SK-N-SH (cell line): Measurements from ENCODE around the gene CTNS.

Experiments
- FOSL2 ChIP-seq: IDR thresholded peaks from 2 replicates; pipeline ENCODE4 v1.4.0; 2012; ENCODE audit warnings: low read depth, mild to moderate bottlenecking, moderate library complexity, borderline replicate concordance
- NFIC ChIP-seq: IDR thresholded peaks from 2 replicates; pipeline ENCODE4 v1.4.0; 2012; ENCODE audit warnings: borderline replicate concordance
- POLR2AphosphoS5 ChIP-seq: IDR thresholded peaks from 2 replicates; pipeline ENCODE4 v1.6.1; 2012; ENCODE audit warnings: low read depth, low read length
- TAF1 ChIP-seq: IDR thresholded peaks from 2 replicates; pipeline ENCODE4 v1.6.1; 2012; ENCODE audit warnings: low read depth, mild to moderate bottlenecking, low read length, moderate library complexity, borderline replicate concordance
- TF ChIP-seq, protein P1 (sequence below): fragments of 200-600 bp; sonication (generic); IDR thresholded peaks from 2 replicates; pipeline ENCODE4 v1.6.1; 2017; ENCODE audit warnings: antibody characterized with exemption, mild to moderate bottlenecking, moderate library complexity
- TF ChIP-seq, protein P2 (sequence below): IDR thresholded peaks from 2 replicates; pipeline ENCODE4 v1.6.1; 2012; ENCODE audit warnings: mild to moderate bottlenecking, low read depth, low read length, moderate library complexity
- TF ChIP-seq, protein P3 (sequence below): IDR thresholded peaks from 2 replicates; pipeline ENCODE4 v1.4.0; 2012; ENCODE audit warnings: low read depth, borderline replicate concordance

DNA sequence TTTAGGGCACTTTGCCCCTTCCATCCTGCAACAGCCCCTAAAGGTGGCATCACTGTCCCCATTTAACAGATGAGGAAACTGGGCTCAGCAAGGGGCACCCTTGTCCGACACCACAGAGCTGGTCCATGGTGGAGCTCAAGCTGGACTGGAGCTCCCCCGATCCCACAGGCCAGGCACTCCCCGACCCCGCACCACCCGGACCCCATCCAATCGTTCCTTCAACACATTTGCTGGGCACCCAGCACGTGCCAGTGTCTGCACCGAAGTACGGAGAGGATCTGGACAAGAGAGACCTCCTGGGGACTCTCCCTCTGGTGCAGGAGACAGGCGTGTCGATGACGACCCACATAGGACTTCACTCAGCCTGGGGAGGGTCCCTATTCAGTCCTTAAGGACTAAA lies 45.5 kb downstream of the CTNS start:
- TF ChIP-seq, protein P1, sequence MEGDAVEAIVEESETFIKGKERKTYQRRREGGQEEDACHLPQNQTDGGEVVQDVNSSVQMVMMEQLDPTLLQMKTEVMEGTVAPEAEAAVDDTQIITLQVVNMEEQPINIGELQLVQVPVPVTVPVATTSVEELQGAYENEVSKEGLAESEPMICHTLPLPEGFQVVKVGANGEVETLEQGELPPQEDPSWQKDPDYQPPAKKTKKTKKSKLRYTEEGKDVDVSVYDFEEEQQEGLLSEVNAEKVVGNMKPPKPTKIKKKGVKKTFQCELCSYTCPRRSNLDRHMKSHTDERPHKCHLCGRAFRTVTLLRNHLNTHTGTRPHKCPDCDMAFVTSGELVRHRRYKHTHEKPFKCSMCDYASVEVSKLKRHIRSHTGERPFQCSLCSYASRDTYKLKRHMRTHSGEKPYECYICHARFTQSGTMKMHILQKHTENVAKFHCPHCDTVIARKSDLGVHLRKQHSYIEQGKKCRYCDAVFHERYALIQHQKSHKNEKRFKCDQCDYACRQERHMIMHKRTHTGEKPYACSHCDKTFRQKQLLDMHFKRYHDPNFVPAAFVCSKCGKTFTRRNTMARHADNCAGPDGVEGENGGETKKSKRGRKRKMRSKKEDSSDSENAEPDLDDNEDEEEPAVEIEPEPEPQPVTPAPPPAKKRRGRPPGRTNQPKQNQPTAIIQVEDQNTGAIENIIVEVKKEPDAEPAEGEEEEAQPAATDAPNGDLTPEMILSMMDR = no peak
- TF ChIP-seq POLR2AphosphoS5 = no peak
- no peak for TF ChIP-seq TAF1
- no peak for TF ChIP-seq FOSL2
- TF ChIP-seq, protein P2, sequence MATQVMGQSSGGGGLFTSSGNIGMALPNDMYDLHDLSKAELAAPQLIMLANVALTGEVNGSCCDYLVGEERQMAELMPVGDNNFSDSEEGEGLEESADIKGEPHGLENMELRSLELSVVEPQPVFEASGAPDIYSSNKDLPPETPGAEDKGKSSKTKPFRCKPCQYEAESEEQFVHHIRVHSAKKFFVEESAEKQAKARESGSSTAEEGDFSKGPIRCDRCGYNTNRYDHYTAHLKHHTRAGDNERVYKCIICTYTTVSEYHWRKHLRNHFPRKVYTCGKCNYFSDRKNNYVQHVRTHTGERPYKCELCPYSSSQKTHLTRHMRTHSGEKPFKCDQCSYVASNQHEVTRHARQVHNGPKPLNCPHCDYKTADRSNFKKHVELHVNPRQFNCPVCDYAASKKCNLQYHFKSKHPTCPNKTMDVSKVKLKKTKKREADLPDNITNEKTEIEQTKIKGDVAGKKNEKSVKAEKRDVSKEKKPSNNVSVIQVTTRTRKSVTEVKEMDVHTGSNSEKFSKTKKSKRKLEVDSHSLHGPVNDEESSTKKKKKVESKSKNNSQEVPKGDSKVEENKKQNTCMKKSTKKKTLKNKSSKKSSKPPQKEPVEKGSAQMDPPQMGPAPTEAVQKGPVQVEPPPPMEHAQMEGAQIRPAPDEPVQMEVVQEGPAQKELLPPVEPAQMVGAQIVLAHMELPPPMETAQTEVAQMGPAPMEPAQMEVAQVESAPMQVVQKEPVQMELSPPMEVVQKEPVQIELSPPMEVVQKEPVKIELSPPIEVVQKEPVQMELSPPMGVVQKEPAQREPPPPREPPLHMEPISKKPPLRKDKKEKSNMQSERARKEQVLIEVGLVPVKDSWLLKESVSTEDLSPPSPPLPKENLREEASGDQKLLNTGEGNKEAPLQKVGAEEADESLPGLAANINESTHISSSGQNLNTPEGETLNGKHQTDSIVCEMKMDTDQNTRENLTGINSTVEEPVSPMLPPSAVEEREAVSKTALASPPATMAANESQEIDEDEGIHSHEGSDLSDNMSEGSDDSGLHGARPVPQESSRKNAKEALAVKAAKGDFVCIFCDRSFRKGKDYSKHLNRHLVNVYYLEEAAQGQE = no peak
- TF ChIP-seq NFIC = no peak
- TF ChIP-seq, protein P3, sequence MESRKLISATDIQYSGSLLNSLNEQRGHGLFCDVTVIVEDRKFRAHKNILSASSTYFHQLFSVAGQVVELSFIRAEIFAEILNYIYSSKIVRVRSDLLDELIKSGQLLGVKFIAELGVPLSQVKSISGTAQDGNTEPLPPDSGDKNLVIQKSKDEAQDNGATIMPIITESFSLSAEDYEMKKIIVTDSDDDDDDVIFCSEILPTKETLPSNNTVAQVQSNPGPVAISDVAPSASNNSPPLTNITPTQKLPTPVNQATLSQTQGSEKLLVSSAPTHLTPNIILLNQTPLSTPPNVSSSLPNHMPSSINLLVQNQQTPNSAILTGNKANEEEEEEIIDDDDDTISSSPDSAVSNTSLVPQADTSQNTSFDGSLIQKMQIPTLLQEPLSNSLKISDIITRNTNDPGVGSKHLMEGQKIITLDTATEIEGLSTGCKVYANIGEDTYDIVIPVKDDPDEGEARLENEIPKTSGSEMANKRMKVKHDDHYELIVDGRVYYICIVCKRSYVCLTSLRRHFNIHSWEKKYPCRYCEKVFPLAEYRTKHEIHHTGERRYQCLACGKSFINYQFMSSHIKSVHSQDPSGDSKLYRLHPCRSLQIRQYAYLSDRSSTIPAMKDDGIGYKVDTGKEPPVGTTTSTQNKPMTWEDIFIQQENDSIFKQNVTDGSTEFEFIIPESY = no peak
